ENCODE measurements around the gene MALT1.

GRCh38 chr18:58698701-58699193, 27.5 kb downstream of the MALT1 start:
- TF ChIP-seq TCF7L2 (IDR thresholded peaks at IDR 0.05; ENCODE audit: low read depth, low read length) (no peak), CTCF (IDR thresholded peaks at IDR 0.05) (no peak), POLR2AphosphoS5 (IDR thresholded peaks at IDR 0.05; ENCODE audit: low read depth, low read length) (no peak), SIN3A (IDR thresholded peaks at IDR 0.05; ENCODE audit: borderline replicate concordance, insufficient read depth, low read depth, low read length) (no peak), REST (IDR thresholded peaks at IDR 0.05; ENCODE audit: insufficient read depth in 1 of 2, low read depth in 2 of 2, low read length in 1 of 2) (no peak)
